K562 (cell line): ENCODE data around the gene TSPAN18. TPM values are rescaled to one million over a fixed set of nuclear protein-coding genes. Genes with fewer than 3 reads are reported as not detected.

Source experiments
- ATAC-seq: fragments of 200-7000 bp; cut with Tn5 transposase; 3 replicates; pipeline ENCODE4 v1.9.1; 2020; ENCODE audit warnings: moderate library complexity
- BruUV-seq: library from RNA; stranded (reverse); fragments of 400-500 nt; replicated peaks from 2 replicates; lab custom pipeline; 2021; lab: Mats Ljungman, UMichigan
- CTCF ChIA-PET: fragments of 300-600 bp; formaldehyde crosslinking; extraction: SDS; loops from one replicate; lab custom pipeline; 2021; ENCODE audit warnings: low intra/inter-chr PET ratio; lab: Yijun Ruan, JAX
- POLR2A ChIA-PET: fragments of 300-600, 350-650 bp; sonication (Branson Sonifier 250); formaldehyde crosslinking; extraction: SDS; loops from one replicate; lab custom pipeline; 2021; ENCODE audit warnings: antibody characterized with exemption, inconsistent platforms; lab: Yijun Ruan, JAX
- DNase-seq, 4 experiments: peaks; one replicate each; pipeline versions ENCODE4 v3.0.0 to v3.0.0-alpha.2; 2011 to 2018; ENCODE audit warnings: low spot score in 3 of 4, mixed read lengths in 3 of 4; ENCODE audit errors: extremely low read depth in 1 of 4
- FAIRE-seq: peaks from 2 replicates; lab custom pipeline; 2011; peaks lifted over from hg19 to GRCh38; lab: Jason Lieb, UNC
- H2AFZ ChIP-seq: 2 replicates; pipeline ENCODE4 v1.6.0; 2011; ENCODE audit warnings: low read depth, low read length, control low read depth, inconsistent platforms
- H3K27ac ChIP-seq: fragments of 200-600 bp; 3 replicates; pipeline ENCODE4 v1.8.0; 2011; ENCODE audit warnings: low read depth, mild to moderate bottlenecking, control low read depth, inconsistent platforms, low read length, moderate library complexity, mixed read lengths; ENCODE audit errors: extremely low read depth
- H3K27me3 ChIP-seq, 2 experiments: fragments of 300-600 bp in 1 of 2; 2 replicates in 1 of 2; 3 replicates in 1 of 2; pipeline versions ENCODE4 v1.6.0 to v1.8.0; 2011; ENCODE audit warnings: inconsistent platforms in 2 of 2, low read length in 2 of 2, mild to moderate bottlenecking in 1 of 2, mixed read lengths in 1 of 2, moderate library complexity in 1 of 2; ENCODE audit not compliant: control insufficient read depth in 2 of 2, insufficient read depth in 2 of 2
- H3K36me3 ChIP-seq: fragments of 300-600 bp; 3 replicates; pipeline ENCODE4 v1.8.0; 2011; ENCODE audit warnings: mild to moderate bottlenecking, low read length, inconsistent platforms; ENCODE audit not compliant: control insufficient read depth, insufficient read depth
- H3K4me1 ChIP-seq, 2 experiments: fragments of 200-600 bp in 1 of 2; replicated peaks in 1 of 2; 2 replicates in 1 of 2; 3 replicates in 1 of 2; pipeline versions ENCODE4 v1.5.1 to v1.8.0; 2011; ENCODE audit warnings: inconsistent platforms in 2 of 2, low read length in 2 of 2, mild to moderate bottlenecking in 1 of 2, mixed read lengths in 1 of 2, moderate library complexity in 1 of 2; ENCODE audit not compliant: control insufficient read depth in 2 of 2, insufficient read depth in 2 of 2
- H3K4me2 ChIP-seq: 2 replicates; pipeline ENCODE4 v1.6.1; 2011; ENCODE audit warnings: low read length, control low read depth, inconsistent platforms, mixed read lengths; ENCODE audit not compliant: insufficient read depth
- H3K4me3 ChIP-seq: fragments of 200-600 bp; sonication (generic), shearing (Covaris generic); 2 replicates; pipeline ENCODE4 v1.5.1; 2016; ENCODE audit warnings: control low read depth, inconsistent platforms
- H3K79me2 ChIP-seq: fragments of 200-600 bp; 3 replicates; pipeline ENCODE4 v1.8.0; 2011; ENCODE audit warnings: low read length, inconsistent platforms; ENCODE audit not compliant: control insufficient read depth, insufficient read depth
- H3K9ac ChIP-seq, 2 experiments: 2 replicates each; pipeline versions ENCODE4 v1.6.0 to v1.6.1; 2011; ENCODE audit warnings: low read depth in 2 of 2, low read length in 2 of 2, control low read depth in 1 of 2, inconsistent platforms in 1 of 2, mild to moderate bottlenecking in 1 of 2, mixed read lengths in 1 of 2; ENCODE audit not compliant: insufficient read depth in 1 of 2
- H3K9me1 ChIP-seq: one replicate; pipeline ENCODE4 v1.6.0; 2011; ENCODE audit warnings: inconsistent platforms, mild to moderate bottlenecking, low read length, moderate library complexity; ENCODE audit not compliant: control insufficient read depth, insufficient read depth
- H3K9me3 ChIP-seq: replicated peaks from 2 replicates; pipeline ENCODE4 v1.5.1; 2011; ENCODE audit warnings: low read depth, low read length, inconsistent platforms; ENCODE audit not compliant: control insufficient read depth, insufficient read depth
- H4K20me1 ChIP-seq: replicated peaks from 2 replicates; pipeline ENCODE4 v1.6.1; 2011; ENCODE audit warnings: low read length, inconsistent platforms, mixed read lengths; ENCODE audit not compliant: control insufficient read depth, insufficient read depth
- CSDE1 ChIP-seq, 2 experiments: fragments of 450-650 bp; IDR thresholded peaks; 2 replicates each; pipeline ENCODE4 v1.6.1; 2016; ENCODE audit warnings: mild to moderate bottlenecking in 1 of 2
- ETS2 ChIP-seq: IDR thresholded peaks from 2 replicates; pipeline ENCODE4 v1.6.1; 2016; ENCODE audit warnings: borderline replicate concordance, missing genetic modification characterization, mild to moderate bottlenecking, moderate library complexity, missing compliant biosample characterization; ENCODE audit not compliant: poor library complexity, severe bottlenecking
- FOXJ2 ChIP-seq: fragments of 200-800 bp; sonication (Bioruptor generic); IDR thresholded peaks from 2 replicates; pipeline ENCODE4 v1.6.1; 2016; ENCODE audit warnings: missing genetic modification characterization, missing compliant biosample characterization
- KAT2B ChIP-seq: IDR thresholded peaks from one replicate; pipeline ENCODE4 v1.6.1; 2012; ENCODE audit warnings: low read depth, mild to moderate bottlenecking, control low read depth, inconsistent platforms, low read length, moderate library complexity
- RBM14 ChIP-seq: fragments of 200-400 bp; formaldehyde crosslinking; IDR thresholded peaks from 2 replicates; pipeline ENCODE4 v1.6.1; 2018; ENCODE audit warnings: low read depth, mild to moderate bottlenecking, low read length, moderate library complexity, borderline replicate concordance; ENCODE audit not compliant: insufficient read depth
- YBX1 ChIP-seq: fragments of 450-650 bp; IDR thresholded peaks from 2 replicates; pipeline ENCODE4 v1.7.1; 2016; ENCODE audit warnings: mild to moderate bottlenecking
- ZNF184 ChIP-seq: sonication (generic); formaldehyde crosslinking; IDR thresholded peaks from 2 replicates; pipeline ENCODE4 v1.5.0; 2020; ENCODE audit warnings: missing genetic modification reagents
- ZNF282 ChIP-seq: sonication (generic); formaldehyde crosslinking; IDR thresholded peaks from 2 replicates; pipeline ENCODE4 v1.8.1; 2023; ENCODE audit warnings: missing genetic modification reagents
- WGBS: fragments of 100-300 bp; shearing (Covaris generic); methylation state at CpG from one replicate; pipeline ENCODE4 v1.1.6; 2016; ENCODE audit warnings: low coverage, mixed read lengths; ENCODE audit not compliant: insufficient coverage; ENCODE audit errors: missing lambda C conversion rate; 5-methylcytosine and 5-hydroxymethylcytosine counted together
- in situ Hi-C: fragments of 300-500 bp; cut with MboI; formaldehyde crosslinking; loops from 4 replicates; pipeline ENCODE4 v1.15.0; 2018; ENCODE audit warnings: inconsistent platforms, mixed read lengths
- intact Hi-C: fragments of 100-400 bp; cut with micrococcal nuclease; formaldehyde crosslinking; loops from 2 replicates; pipeline ENCODE4 v1.14.2; 2022
- polyA plus RNA-seq, 8 experiments: library from polyadenylated mRNA; depleted of rRNA in 4 of 8; stranded (reverse) in 5 of 8; unstranded in 3 of 8; fragments of >200 nt; fragmentation: Nextera tagmentation in 2 of 8; fragmentation: Illumina TruSeq in 1 of 8; extraction: Ambion mirVana in 2 of 8; extraction: Trizol in 1 of 8; gene quantifications; 2 replicates each; pipeline versions ENCODE4 v1.2.1 to v1.2.3, GENCODE V29; 2011 to 2014; ENCODE audit warnings: inconsistent platforms in 1 of 8, missing spikeins in 1 of 8
- total RNA-seq, 7 experiments: library from RNA; depleted of rRNA in 6 of 7; stranded (reverse); fragments of >200 nt in 6 of 7; fragmentation: Illumina TruSeq in 2 of 7; extraction: Trizol in 2 of 7; gene quantifications; 2 replicates each; pipeline versions ENCODE4 v1.2.1 to v1.2.3, GENCODE V29; 2011 to 2021; ENCODE audit warnings: low replicate concordance in 1 of 7
- TF ChIP-seq, protein P1 (sequence below): fragments of 450-650 bp; formaldehyde crosslinking; IDR thresholded peaks from 2 replicates; pipeline ENCODE4 v1.4.0; 2022; ENCODE audit warnings: missing genetic modification characterization
- TF ChIP-seq, protein P2 (sequence below): fragments of 200-400 bp; formaldehyde crosslinking; IDR thresholded peaks from 2 replicates; pipeline ENCODE4 v1.6.1; 2017; ENCODE audit warnings: mild to moderate bottlenecking, low read depth, low read length, moderate library complexity

TSPAN18 gene
- total and polyA plus RNA-seq, 9 of the 15 experiments (the other 6 are each of a cell fraction or from before 2014, with no cell fraction given): 0.17 to 0.35 (median 0.22) TPM; not detected in 4

DNA sequence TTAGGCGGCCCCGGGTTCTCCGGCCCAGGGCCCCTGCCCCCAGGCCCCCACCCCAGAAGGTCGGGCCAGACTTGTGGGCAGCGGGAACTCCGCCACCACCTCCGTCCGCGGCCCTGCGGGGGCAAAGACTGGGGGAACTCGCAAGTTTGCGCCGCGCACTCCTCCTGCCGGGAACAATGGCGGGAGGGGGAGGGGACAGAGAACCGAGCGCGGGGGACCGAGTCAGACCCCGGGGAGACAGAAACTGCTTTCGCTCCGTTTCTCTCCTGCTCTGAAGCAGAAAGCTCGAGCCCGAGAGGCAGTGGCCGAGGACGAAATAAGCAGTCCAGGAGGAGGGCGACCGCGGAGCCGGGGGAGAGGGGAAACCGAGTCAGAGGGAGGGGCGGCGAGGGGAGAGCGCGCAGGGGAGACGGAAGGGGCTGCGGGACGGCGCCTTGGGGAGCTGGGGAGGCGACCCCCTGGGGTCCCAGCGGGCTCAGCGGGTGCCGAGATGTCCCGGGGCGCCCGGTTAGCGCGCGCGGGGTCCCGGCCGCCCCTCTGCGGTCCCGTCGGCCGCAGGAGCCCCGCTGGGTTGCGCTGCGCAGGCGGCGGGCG lies 223.4 kb downstream of the TSPAN18 start:
- H3K4me1 ChIP-seq: peaks cover 0 to 22% of the 10 kb centered on the region in 2 experiments; a peak in 4 of 5 replicates
- no peaks in the 10 kb centered on the region for H3K9me3 ChIP-seq
- intact Hi-C loops (no loop called here), in situ Hi-C loops (no loop called here)
- 9% methylated on average over 18 of the region's 63 CpGs for WGBS
- DNase-seq (peak in 2 of 4 experiments; percentile 31 to 34), FAIRE-seq (no peak), ATAC-seq (no peak)
- no peak overlapping the region for H3K27ac ChIP-seq
- H3K79me2 ChIP-seq: no peaks in the 10 kb centered on the region
- peaks cover 0 to 25% of the 10 kb centered on the region in 2 experiments; a peak in 2 of 5 replicates for H3K27me3 ChIP-seq
- H4K20me1 ChIP-seq: peaks cover 11% of the 10 kb centered on the region; the same call in 1 of the 2 replicates
- H3K4me2 ChIP-seq: no peak overlapping the region
- ChIA-PET CTCF (interaction anchor here (0.6 kb wide), 1 partner anchor 17 kb away, joined by 5 read pairs; no protein-coding TSS in a partner anchor), POLR2A (interaction anchor here (1.0 kb wide), 1 partner anchor 19 kb away, joined by 4 read pairs; no protein-coding TSS in a partner anchor)
- no peaks in the 10 kb centered on the region for H3K36me3 ChIP-seq
- H3K9me1 ChIP-seq: no peaks in the 10 kb centered on the region
- no peak overlapping the region for H3K9ac ChIP-seq
- no TSS peak for BruUV-seq
- peak overlapping the region; percentile 16 for H3K4me3 ChIP-seq
- H2AFZ ChIP-seq: no peak overlapping the region
- TF ChIP-seq ETS2 (no peak), KAT2B (no peak), ZNF282 (CRISPR knock-in tag) (no peak), FOXJ2 (tag) (no peak), YBX1 (no peak), ZNF184 (CRISPR knock-in tag) (no peak), RBM14 (no peak), CSDE1 (IDR thresholded peaks at IDR 0.05) (no peak)
- TF ChIP-seq, protein P1, sequence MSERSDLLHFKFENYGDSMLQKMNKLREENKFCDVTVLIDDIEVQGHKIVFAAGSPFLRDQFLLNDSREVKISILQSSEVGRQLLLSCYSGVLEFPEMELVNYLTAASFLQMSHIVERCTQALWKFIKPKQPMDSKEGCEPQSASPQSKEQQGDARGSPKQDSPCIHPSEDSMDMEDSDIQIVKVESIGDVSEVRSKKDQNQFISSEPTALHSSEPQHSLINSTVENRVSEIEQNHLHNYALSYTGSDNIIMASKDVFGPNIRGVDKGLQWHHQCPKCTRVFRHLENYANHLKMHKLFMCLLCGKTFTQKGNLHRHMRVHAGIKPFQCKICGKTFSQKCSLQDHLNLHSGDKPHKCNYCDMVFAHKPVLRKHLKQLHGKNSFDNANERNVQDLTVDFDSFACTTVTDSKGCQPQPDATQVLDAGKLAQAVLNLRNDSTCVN (CRISPR knock-in tag): no peak
- TF ChIP-seq, protein P2, sequence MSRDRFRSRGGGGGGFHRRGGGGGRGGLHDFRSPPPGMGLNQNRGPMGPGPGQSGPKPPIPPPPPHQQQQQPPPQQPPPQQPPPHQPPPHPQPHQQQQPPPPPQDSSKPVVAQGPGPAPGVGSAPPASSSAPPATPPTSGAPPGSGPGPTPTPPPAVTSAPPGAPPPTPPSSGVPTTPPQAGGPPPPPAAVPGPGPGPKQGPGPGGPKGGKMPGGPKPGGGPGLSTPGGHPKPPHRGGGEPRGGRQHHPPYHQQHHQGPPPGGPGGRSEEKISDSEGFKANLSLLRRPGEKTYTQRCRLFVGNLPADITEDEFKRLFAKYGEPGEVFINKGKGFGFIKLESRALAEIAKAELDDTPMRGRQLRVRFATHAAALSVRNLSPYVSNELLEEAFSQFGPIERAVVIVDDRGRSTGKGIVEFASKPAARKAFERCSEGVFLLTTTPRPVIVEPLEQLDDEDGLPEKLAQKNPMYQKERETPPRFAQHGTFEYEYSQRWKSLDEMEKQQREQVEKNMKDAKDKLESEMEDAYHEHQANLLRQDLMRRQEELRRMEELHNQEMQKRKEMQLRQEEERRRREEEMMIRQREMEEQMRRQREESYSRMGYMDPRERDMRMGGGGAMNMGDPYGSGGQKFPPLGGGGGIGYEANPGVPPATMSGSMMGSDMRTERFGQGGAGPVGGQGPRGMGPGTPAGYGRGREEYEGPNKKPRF: no peak
